Activated CD8-positive, alpha-beta memory T cell treated with anti-CD3 and anti-CD28 coated beads, Interleukin-2, amount 50 U/mL, for 24 hours (primary cell): ENCODE measurements around the gene RFLNA.

ENCODE experiments used
- DNase-seq: peaks from one replicate; pipeline ENCODE4 v3.0.0-alpha.2; 2020; ENCODE audit errors: extremely low read depth

The RFLNA gene

GRCh38 chr12:124358572-124358971 lies 63.7 kb downstream of the RFLNA start:
- DNase-seq: no peak

GRCh38 chr12:124359671-124360581 lies 65.0 kb downstream of the RFLNA start:
- no peak for DNase-seq

GRCh38 chr12:124361074-124361970 lies 66.4 kb downstream of the RFLNA start:
- DNase-seq: no peak

GRCh38 chr12:124361996-124362395 lies 67.1 kb downstream of the RFLNA start:
- DNase-seq: no peak

GRCh38 chr12:124363353-124363965 lies 68.6 kb downstream of the RFLNA start:
- no peak for DNase-seq

GRCh38 chr12:124364543-124364942 lies 69.7 kb downstream of the RFLNA start:
- no peak for DNase-seq
